ENCODE data around the gene CCBE1.

DNA sequence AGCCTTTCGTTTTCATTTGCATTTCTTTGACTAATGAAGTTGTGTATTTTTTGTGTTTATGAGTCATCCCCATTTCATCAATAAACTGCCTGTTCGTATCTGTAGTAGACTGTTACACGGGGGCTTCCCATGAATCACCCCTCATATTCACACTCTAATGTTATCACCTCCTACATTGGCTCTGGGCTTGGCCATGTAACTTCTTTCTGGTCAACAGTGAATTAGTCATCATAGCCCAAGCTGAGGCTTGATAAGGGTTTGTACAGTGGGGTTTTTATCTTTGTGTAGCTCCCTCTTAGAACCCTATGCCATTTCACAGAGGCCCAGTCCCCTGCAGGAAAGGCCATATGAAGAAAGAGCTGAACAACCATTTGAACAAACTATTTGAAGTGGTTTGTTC, 151.0 kb downstream of the CCBE1 start:
- TF ChIP-seq, protein P1, sequence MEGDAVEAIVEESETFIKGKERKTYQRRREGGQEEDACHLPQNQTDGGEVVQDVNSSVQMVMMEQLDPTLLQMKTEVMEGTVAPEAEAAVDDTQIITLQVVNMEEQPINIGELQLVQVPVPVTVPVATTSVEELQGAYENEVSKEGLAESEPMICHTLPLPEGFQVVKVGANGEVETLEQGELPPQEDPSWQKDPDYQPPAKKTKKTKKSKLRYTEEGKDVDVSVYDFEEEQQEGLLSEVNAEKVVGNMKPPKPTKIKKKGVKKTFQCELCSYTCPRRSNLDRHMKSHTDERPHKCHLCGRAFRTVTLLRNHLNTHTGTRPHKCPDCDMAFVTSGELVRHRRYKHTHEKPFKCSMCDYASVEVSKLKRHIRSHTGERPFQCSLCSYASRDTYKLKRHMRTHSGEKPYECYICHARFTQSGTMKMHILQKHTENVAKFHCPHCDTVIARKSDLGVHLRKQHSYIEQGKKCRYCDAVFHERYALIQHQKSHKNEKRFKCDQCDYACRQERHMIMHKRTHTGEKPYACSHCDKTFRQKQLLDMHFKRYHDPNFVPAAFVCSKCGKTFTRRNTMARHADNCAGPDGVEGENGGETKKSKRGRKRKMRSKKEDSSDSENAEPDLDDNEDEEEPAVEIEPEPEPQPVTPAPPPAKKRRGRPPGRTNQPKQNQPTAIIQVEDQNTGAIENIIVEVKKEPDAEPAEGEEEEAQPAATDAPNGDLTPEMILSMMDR (IDR thresholded peaks at IDR 0.05), result no peak
- no peak for TF ChIP-seq EP300 (IDR thresholded peaks at IDR 0.05)
